Mammary epithelial cell (primary cell): ENCODE measurements around the gene TTYH2.

Experiments used
- CTCF ChIP-seq, 2 donors: IDR thresholded peaks in 1 of 2; conservative IDR thresholded peaks in 1 of 2; 2 replicates each; pipeline ENCODE4 v1.5.1; 2011 to 2012; ENCODE audit warnings: inconsistent platforms in 2 of 2, low read length in 2 of 2, mild to moderate bottlenecking in 2 of 2, control low read depth in 1 of 2, low read depth in 1 of 2; ENCODE audit not compliant: insufficient read depth in 1 of 2; ENCODE audit errors: extremely low read depth in 1 of 2
- EZH2 ChIP-seq: IDR thresholded peaks from 2 replicates; pipeline ENCODE4 v1.6.1; 2012; ENCODE audit warnings: low read length, inconsistent platforms, borderline replicate concordance

- TF ChIP-seq CTCF (conservative IDR thresholded peaks at IDR 0.05 in 1 of 2, IDR thresholded peaks at IDR 0.05 in 1 of 2; ENCODE audit: extremely low read depth in 1 of 2, insufficient read depth in 1 of 2, low read depth in 1 of 2, low read length in 2 of 2) (no peak), EZH2 (no peak)
These were observed 1.3 kb downstream of the TTYH2 start for GRCh38 chr17:74214484-74215341.
